ENCODE data around the gene ZNF738.
A peak's percentile ranks its signal among the peaks of the same experiment; 100 is the strongest.
"Not testable (repeated sequence)": the region's sequence is repeated elsewhere in the genome, so short reads cannot be mapped to it uniquely, and the experiment has no call there.

Gene ZNF738

GRCh38 chr19:21358768-21359451 is at the start of gene ZNF738:
ZNF738 (plus strand) TSS chr19:21359000; CDS start chr19:21359141, 141 bp downstream.
- H3K27me3 Mint-ChIP-seq: no peaks in the 10 kb centered on the region
- peaks cover 9% of the 10 kb centered on the region for H3K4me1 Mint-ChIP-seq (ENCODE audit: low read depth)
- H3K9me3 Mint-ChIP-seq: peaks cover 2% of the 10 kb centered on the region
- H3K27ac Mint-ChIP-seq: peak within 1 kb of the TSS; percentile 98
- H3K4me3 Mint-ChIP-seq: peak within 1 kb of the TSS; percentile 100
- DNase-seq: peak; percentile 86
- peaks cover 47% of the 10 kb centered on the region for H3K36me3 Mint-ChIP-seq (ENCODE audit: low read depth)

- not testable (repeated sequence) for H3K27me3 Mint-ChIP-seq, H3K4me3 Mint-ChIP-seq, H3K9me3 Mint-ChIP-seq, H3K27ac Mint-ChIP-seq, DNase-seq
- H3K4me1 Mint-ChIP-seq (ENCODE audit: low read depth): peaks cover 50% of the 10 kb centered on the region
- peaks cover 86% of the 10 kb centered on the region for H3K36me3 Mint-ChIP-seq (ENCODE audit: low read depth)
Measured at GRCh38 chr19:21312807-21313206, 46.0 kb upstream of the ZNF738 start.

- H3K9me3 Mint-ChIP-seq: peaks cover 10% of the 10 kb centered on the region
- DNase-seq: no peak
- peaks cover 87% of the 10 kb centered on the region for H3K36me3 Mint-ChIP-seq (ENCODE audit: low read depth)
- H3K27ac Mint-ChIP-seq: peak overlapping the region; percentile 44
- H3K4me1 Mint-ChIP-seq (ENCODE audit: low read depth): peaks cover 50% of the 10 kb centered on the region
- no peak overlapping the region for H3K4me3 Mint-ChIP-seq
- H3K27me3 Mint-ChIP-seq: no peaks in the 10 kb centered on the region
Measured at GRCh38 chr19:21314676-21315075, 44.1 kb upstream of the ZNF738 start.

GRCh38 chr19:21317821-21318220 is 41.0 kb upstream of the ZNF738 start:
- no peak for DNase-seq
- peaks cover 61% of the 10 kb centered on the region for H3K4me1 Mint-ChIP-seq (ENCODE audit: low read depth)
- H3K27me3 Mint-ChIP-seq: no peaks in the 10 kb centered on the region
- H3K9me3 Mint-ChIP-seq: peaks cover 14% of the 10 kb centered on the region
- H3K27ac Mint-ChIP-seq: no peak overlapping the region
- peaks cover 87% of the 10 kb centered on the region for H3K36me3 Mint-ChIP-seq (ENCODE audit: low read depth)
- no peak overlapping the region for H3K4me3 Mint-ChIP-seq

- peak overlapping the region; percentile 50 for H3K27ac Mint-ChIP-seq
- no peak for DNase-seq
- H3K9me3 Mint-ChIP-seq: peaks cover 23% of the 10 kb centered on the region
- H3K27me3 Mint-ChIP-seq: no peaks in the 10 kb centered on the region
- peaks cover 67% of the 10 kb centered on the region for H3K4me1 Mint-ChIP-seq (ENCODE audit: low read depth)
- peaks cover 93% of the 10 kb centered on the region for H3K36me3 Mint-ChIP-seq (ENCODE audit: low read depth)
- no peak overlapping the region for H3K4me3 Mint-ChIP-seq
Measured at GRCh38 chr19:21321134-21321533, 37.7 kb upstream of the ZNF738 start.

GRCh38 chr19:21321996-21322395 is 36.8 kb upstream of the ZNF738 start:
- H3K27ac Mint-ChIP-seq: peak overlapping the region; percentile 44

GRCh38 chr19:21322528-21322927 is 36.3 kb upstream of the ZNF738 start:
- Mint-ChIP-seq H3K27me3 (no peaks in the 10 kb centered on the region), H3K36me3 (ENCODE audit: low read depth) (peaks cover 93% of the 10 kb centered on the region), H3K9me3 (peaks cover 23% of the 10 kb centered on the region), H3K27ac (no peak overlapping the region), H3K4me3 (no peak overlapping the region), H3K4me1 (ENCODE audit: low read depth) (peaks cover 68% of the 10 kb centered on the region)
- DNase-seq: no peak

More at GRCh38 chr19:21321996-21322395, 36.8 kb upstream of the ZNF738 start:
- Mint-ChIP-seq H3K4me3 (no peak overlapping the region), H3K4me1 (ENCODE audit: low read depth) (peaks cover 70% of the 10 kb centered on the region), H3K9me3 (peaks cover 27% of the 10 kb centered on the region), H3K36me3 (ENCODE audit: low read depth) (peaks cover 93% of the 10 kb centered on the region), H3K27me3 (no peaks in the 10 kb centered on the region)
- DNase-seq: no peak

- Mint-ChIP-seq H3K36me3 (ENCODE audit: low read depth) (peaks cover 93% of the 10 kb centered on the region), H3K9me3 (peaks cover 23% of the 10 kb centered on the region), H3K4me1 (ENCODE audit: low read depth) (peaks cover 68% of the 10 kb centered on the region), H3K27me3 (no peaks in the 10 kb centered on the region), H3K4me3 (no peak overlapping the region), H3K27ac (no peak overlapping the region)
- DNase-seq: no peak
Measured at GRCh38 chr19:21323000-21323399, 35.8 kb upstream of the ZNF738 start.

- no peak for DNase-seq
- Mint-ChIP-seq H3K9me3 (peaks cover 21% of the 10 kb centered on the region), H3K36me3 (ENCODE audit: low read depth) (peaks cover 78% of the 10 kb centered on the region), H3K27ac (no peak overlapping the region), H3K27me3 (no peaks in the 10 kb centered on the region), H3K4me1 (ENCODE audit: low read depth) (peaks cover 59% of the 10 kb centered on the region), H3K4me3 (peak overlapping the region; percentile 29)
Measured at GRCh38 chr19:21326169-21326568, 32.6 kb upstream of the ZNF738 start.

GRCh38 chr19:21328406-21328805 is 30.4 kb upstream of the ZNF738 start:
- Mint-ChIP-seq H3K27ac (peak overlapping the region; percentile 99), H3K27me3 (no peaks in the 10 kb centered on the region), H3K9me3 (peaks cover 16% of the 10 kb centered on the region), H3K4me1 (ENCODE audit: low read depth) (peaks cover 38% of the 10 kb centered on the region), H3K36me3 (ENCODE audit: low read depth) (peaks cover 57% of the 10 kb centered on the region), H3K4me3 (peak overlapping the region; percentile 99)
- no peak for DNase-seq

GRCh38 chr19:21328885-21329605 is 29.8 kb upstream of the ZNF738 start, which contains the start of gene ZNF708:
ZNF708 (minus strand) TSS chr19:21329410; CDS start chr19:21329212, 198 bp downstream.
- DNase-seq: peak; percentile 81
- H3K9me3 Mint-ChIP-seq: peaks cover 16% of the 10 kb centered on the region
- H3K4me3 Mint-ChIP-seq: peak within 1 kb of the TSS; percentile 99
- H3K4me1 Mint-ChIP-seq (ENCODE audit: low read depth): peaks cover 35% of the 10 kb centered on the region
- H3K36me3 Mint-ChIP-seq (ENCODE audit: low read depth): peaks cover 51% of the 10 kb centered on the region
- H3K27me3 Mint-ChIP-seq: no peaks in the 10 kb centered on the region
- H3K27ac Mint-ChIP-seq: peak within 1 kb of the TSS; percentile 99

- H3K27me3 Mint-ChIP-seq: no peaks in the 10 kb centered on the region
- H3K36me3 Mint-ChIP-seq (ENCODE audit: low read depth): peaks cover 10% of the 10 kb centered on the region
- H3K4me1 Mint-ChIP-seq (ENCODE audit: low read depth): no peaks in the 10 kb centered on the region
- peaks cover 33% of the 10 kb centered on the region for H3K9me3 Mint-ChIP-seq
- no peak for DNase-seq
- no peak overlapping the region for H3K4me3 Mint-ChIP-seq
- H3K27ac Mint-ChIP-seq: no peak overlapping the region
Measured at GRCh38 chr19:21335721-21336120, 23.1 kb upstream of the ZNF738 start.

GRCh38 chr19:21344841-21345240 is 14.0 kb upstream of the ZNF738 start:
- H3K27ac Mint-ChIP-seq; H3K27me3 Mint-ChIP-seq; H3K4me1 Mint-ChIP-seq (ENCODE audit: low read depth); H3K4me3 Mint-ChIP-seq; H3K36me3 Mint-ChIP-seq (ENCODE audit: low read depth); DNase-seq: not testable (repeated sequence)
- H3K9me3 Mint-ChIP-seq: peaks cover 28% of the 10 kb centered on the region

GRCh38 chr19:21352830-21353229 is 6.0 kb upstream of the ZNF738 start:
- H3K27ac Mint-ChIP-seq: no peak overlapping the region
- H3K9me3 Mint-ChIP-seq: peaks cover 20% of the 10 kb centered on the region
- DNase-seq: no peak
- H3K27me3 Mint-ChIP-seq: no peaks in the 10 kb centered on the region
- H3K36me3 Mint-ChIP-seq (ENCODE audit: low read depth): peaks cover 1% of the 10 kb centered on the region
- no peak overlapping the region for H3K4me3 Mint-ChIP-seq
- peaks cover 3% of the 10 kb centered on the region for H3K4me1 Mint-ChIP-seq (ENCODE audit: low read depth)

- DNase-seq: no peak
- no peak overlapping the region for H3K27ac Mint-ChIP-seq
- peaks cover 78% of the 10 kb centered on the region for H3K36me3 Mint-ChIP-seq (ENCODE audit: low read depth)
- H3K27me3 Mint-ChIP-seq: no peaks in the 10 kb centered on the region
- H3K4me3 Mint-ChIP-seq: no peak overlapping the region
- peaks cover 9% of the 10 kb centered on the region for H3K4me1 Mint-ChIP-seq (ENCODE audit: low read depth)
- H3K9me3 Mint-ChIP-seq: peaks cover 5% of the 10 kb centered on the region
Measured at GRCh38 chr19:21362291-21362690, 3.5 kb downstream of the ZNF738 start.
